ENCODE data around the gene RPL37. TPM values are rescaled to one million over a fixed set of nuclear protein-coding genes. Genes with fewer than 3 reads are reported as not detected.

RPL37 gene
- polyA plus RNA-seq, 1 donor (not counting 4 experiments of a cell fraction or from before 2014, with no cell fraction given): 3,448 TPM

DNA sequence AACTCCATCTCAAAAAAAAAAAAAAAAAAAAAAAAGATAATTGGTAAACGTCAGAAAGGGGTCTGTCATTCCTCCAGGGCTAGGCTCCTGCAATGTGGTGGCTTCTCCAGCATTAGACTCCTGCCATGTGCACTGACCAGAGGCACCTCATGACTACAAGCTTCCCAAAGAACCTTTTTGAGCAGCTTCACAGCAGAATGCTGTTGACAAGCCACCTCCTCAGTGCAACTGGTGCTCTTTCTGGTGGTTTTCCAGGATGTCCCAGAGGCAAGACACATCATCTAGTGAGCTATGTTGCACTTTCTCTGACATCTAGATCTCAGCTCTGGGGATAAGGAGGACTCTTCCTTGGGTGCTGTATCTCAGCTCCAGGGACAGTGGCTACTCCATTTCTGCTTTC lies 11.6 kb downstream of the RPL37 start:
- Histone ChIP-seq H3K79me2 (ENCODE audit: control insufficient read depth, insufficient read depth, low read length) (peaks cover 5% of the 10 kb centered on the region), H2AFZ (ENCODE audit: control insufficient read depth, low read length) (no peak overlapping the region), H3K27ac (ENCODE audit: control insufficient read depth, insufficient read depth, low read length) (no peak overlapping the region), H3K9me1 (ENCODE audit: control insufficient read depth, extremely low read depth, insufficient read depth, low read length) (peaks cover 3% of the 10 kb centered on the region), H4K20me1 (ENCODE audit: control insufficient read depth, extremely low read depth, insufficient read depth, low read length) (peaks cover 17% of the 10 kb centered on the region), H3K9ac (ENCODE audit: control insufficient read depth, extremely low read depth, insufficient read depth, low read length) (no peak overlapping the region), H3K36me3 (ENCODE audit: control insufficient read depth in 2 of 2, extremely low read depth in 1 of 2, insufficient read depth in 2 of 2, low read length in 2 of 2) (peaks cover 14 to 18% of the 10 kb centered on the region in 2 experiments), H3K4me3 (ENCODE audit: control insufficient read depth in 2 of 3, extremely low read depth in 1 of 3, insufficient read depth in 2 of 3, low read depth in 1 of 3, low read length in 3 of 3) (no peak overlapping the region), H3K9me3 (ENCODE audit: control insufficient read depth, low read depth, low read length) (no peaks in the 10 kb centered on the region), H3K4me2 (ENCODE audit: control insufficient read depth, extremely low read depth, insufficient read depth, low read depth, low read length) (no peak overlapping the region), H3K4me1 (ENCODE audit: control insufficient read depth, extremely low read depth, insufficient read depth, low read length) (no peaks in the 10 kb centered on the region), H3K27me3 (ENCODE audit: control insufficient read depth, extremely low read depth, insufficient read depth, low read length) (no peaks in the 10 kb centered on the region)
- dilution Hi-C loops (cut with MboI; ENCODE audit: extremely low pct_ligation_motif_present, low sequenced_read_pairs): no loop called here
- FAIRE-seq (no peak), DNase-seq (ENCODE audit: low read depth, low spot score) (no peak)
- TF ChIP-seq EZH2 (IDR thresholded peaks at IDR 0.05; ENCODE audit: low read length): no peak
- no peak for TF ChIP-seq CTCF (optimal IDR thresholded peaks at IDR 0.05 in 1 of 3, IDR thresholded peaks at IDR 0.05 in 1 of 3, conservative IDR thresholded peaks at IDR 0.05 in 1 of 3; ENCODE audit: extremely low read depth in 1 of 3, insufficient read depth in 2 of 3, low read length in 3 of 3)

- no peak for FAIRE-seq
These were observed 21.2 kb downstream of the RPL37 start for GRCh38 chr5:40813698-40814281.

More at GRCh38 chr5:40813698-40814281, 21.2 kb downstream of the RPL37 start:
- no peaks in the 10 kb centered on the region for H3K36me3 ChIP-seq (ENCODE audit: control insufficient read depth in 2 of 2, extremely low read depth in 1 of 2, insufficient read depth in 2 of 2, low read length in 2 of 2)
- no peak overlapping the region for H2AFZ ChIP-seq (ENCODE audit: control insufficient read depth, low read length)
- no peaks in the 10 kb centered on the region for H3K27me3 ChIP-seq (ENCODE audit: control insufficient read depth, extremely low read depth, insufficient read depth, low read length)
- H3K9me3 ChIP-seq (ENCODE audit: control insufficient read depth, low read depth, low read length): no peaks in the 10 kb centered on the region
- no peaks in the 10 kb centered on the region for H3K79me2 ChIP-seq (ENCODE audit: control insufficient read depth, insufficient read depth, low read length)
- no peaks in the 10 kb centered on the region for H3K9me1 ChIP-seq (ENCODE audit: control insufficient read depth, extremely low read depth, insufficient read depth, low read length)
- dilution Hi-C loops (cut with MboI; ENCODE audit: extremely low pct_ligation_motif_present, low sequenced_read_pairs): no loop called here
- peaks cover 2% of the 10 kb centered on the region for H3K4me1 ChIP-seq (ENCODE audit: control insufficient read depth, extremely low read depth, insufficient read depth, low read length)
- H4K20me1 ChIP-seq (ENCODE audit: control insufficient read depth, extremely low read depth, insufficient read depth, low read length): no peaks in the 10 kb centered on the region
- H3K27ac ChIP-seq (ENCODE audit: control insufficient read depth, insufficient read depth, low read length): no peak overlapping the region
- TF ChIP-seq CTCF (optimal IDR thresholded peaks at IDR 0.05 in 1 of 3, IDR thresholded peaks at IDR 0.05 in 1 of 3, conservative IDR thresholded peaks at IDR 0.05 in 1 of 3; ENCODE audit: extremely low read depth in 1 of 3, insufficient read depth in 2 of 3, low read length in 3 of 3) (no peak), EZH2 (IDR thresholded peaks at IDR 0.05; ENCODE audit: low read length) (no peak)
- H3K4me3 ChIP-seq (ENCODE audit: control insufficient read depth in 2 of 3, extremely low read depth in 1 of 3, insufficient read depth in 2 of 3, low read depth in 1 of 3, low read length in 3 of 3): no peak overlapping the region
- no peak overlapping the region for H3K9ac ChIP-seq (ENCODE audit: control insufficient read depth, extremely low read depth, insufficient read depth, low read length)
- H3K4me2 ChIP-seq (ENCODE audit: control insufficient read depth, extremely low read depth, insufficient read depth, low read depth, low read length): no peak overlapping the region
- DNase-seq (ENCODE audit: low read depth, low spot score): no peak

Data from keratinocyte (primary cell).